OCI-LY1 (cell line): Measurements from ENCODE around the gene UHRF2.

Experiments
- H2AFZ ChIP-seq: fragments of 200-600 bp; sonication (generic), shearing (Covaris generic); 2 replicates; pipeline ENCODE4 v1.6.0; 2014; ENCODE audit warnings: antibody characterized with exemption, mild to moderate bottlenecking, low read length
- H3F3A ChIP-seq: fragments of 200-600 bp; sonication (generic), shearing (Covaris generic); 2 replicates; pipeline ENCODE4 v1.6.0; 2014; ENCODE audit warnings: mild to moderate bottlenecking, antibody characterized with exemption, low read length, moderate library complexity; ENCODE audit not compliant: insufficient read depth
- H3K27ac ChIP-seq: fragments of 200-600 bp; sonication (generic); 2 replicates; pipeline ENCODE4 v1.5.1; 2014; ENCODE audit warnings: low read length, mixed run types, mild to moderate bottlenecking, low read depth; ENCODE audit not compliant: poor library complexity, severe bottlenecking
- H3K27me3 ChIP-seq: fragments of 200-600 bp; sonication (generic); 2 replicates; pipeline ENCODE4 v1.6.0; 2014; ENCODE audit warnings: antibody characterized with exemption, mild to moderate bottlenecking, low read length, moderate library complexity; ENCODE audit not compliant: insufficient read depth
- H3K36me3 ChIP-seq: fragments of 200-600 bp; sonication (generic); 2 replicates; pipeline ENCODE4 v1.6.1; 2014; ENCODE audit warnings: mild to moderate bottlenecking, antibody characterized with exemption, low read length, moderate library complexity, mixed read lengths; ENCODE audit not compliant: insufficient read depth
- H3K4me1 ChIP-seq: fragments of 200-600 bp; sonication (generic); 2 replicates; pipeline ENCODE4 v1.5.1; 2014; ENCODE audit warnings: mild to moderate bottlenecking, low read length, moderate library complexity; ENCODE audit not compliant: insufficient read depth, severe bottlenecking
- H3K4me2 ChIP-seq: fragments of 200-600 bp; sonication (generic), shearing (Covaris generic); 2 replicates; pipeline ENCODE4 v1.6.1; 2014; ENCODE audit warnings: low read length
- H3K4me3 ChIP-seq: fragments of 200-600 bp; sonication (generic); 2 replicates; pipeline ENCODE4 v1.5.1; 2014; ENCODE audit warnings: low read length, low read depth, mild to moderate bottlenecking, mixed read lengths; ENCODE audit not compliant: poor library complexity, severe bottlenecking
- H3K79me2 ChIP-seq: fragments of 200-600 bp; shearing (Covaris generic); 2 replicates; pipeline ENCODE4 v1.6.1; 2016; ENCODE audit warnings: mixed run types, low read length, mixed read lengths; ENCODE audit not compliant: insufficient read depth
- H3K9ac ChIP-seq: fragments of 200-600 bp; sonication (generic), shearing (Covaris generic); 2 replicates; pipeline ENCODE4 v1.6.1; 2014; ENCODE audit warnings: mild to moderate bottlenecking, low read length, mixed read lengths
- H3K9me2 ChIP-seq: fragments of 200-600 bp; sonication (generic), shearing (Covaris generic); 2 replicates; pipeline ENCODE4 v1.6.1; 2014; ENCODE audit warnings: low read depth, mild to moderate bottlenecking, low read length, mixed read lengths
- H3K9me3 ChIP-seq: fragments of 200-600 bp; shearing (Covaris generic); 2 replicates; pipeline ENCODE4 v1.6.1; 2014; ENCODE audit warnings: low read length, mixed read lengths
- H4K20me1 ChIP-seq: fragments of 200-600 bp; sonication (generic), shearing (Covaris generic); 2 replicates; pipeline ENCODE4 v1.6.0; 2016; ENCODE audit warnings: mild to moderate bottlenecking, low read length; ENCODE audit not compliant: insufficient read depth
- CTCF ChIP-seq: fragments of 200-600 bp; sonication (generic), shearing (Covaris generic); IDR thresholded peaks from 2 replicates; pipeline ENCODE4 v1.5.1; 2017; ENCODE audit warnings: mild to moderate bottlenecking, antibody characterized with exemption, low read length, moderate library complexity, mixed read lengths
- EZH2 ChIP-seq: fragments of 200-600 bp; sonication (generic), shearing (Covaris generic); IDR thresholded peaks from 2 replicates; pipeline ENCODE4 v1.8.0; 2017; ENCODE audit warnings: borderline replicate concordance, mixed run types, mild to moderate bottlenecking, antibody characterized with exemption, low read length, moderate library complexity, mixed read lengths

Gene UHRF2

DNA sequence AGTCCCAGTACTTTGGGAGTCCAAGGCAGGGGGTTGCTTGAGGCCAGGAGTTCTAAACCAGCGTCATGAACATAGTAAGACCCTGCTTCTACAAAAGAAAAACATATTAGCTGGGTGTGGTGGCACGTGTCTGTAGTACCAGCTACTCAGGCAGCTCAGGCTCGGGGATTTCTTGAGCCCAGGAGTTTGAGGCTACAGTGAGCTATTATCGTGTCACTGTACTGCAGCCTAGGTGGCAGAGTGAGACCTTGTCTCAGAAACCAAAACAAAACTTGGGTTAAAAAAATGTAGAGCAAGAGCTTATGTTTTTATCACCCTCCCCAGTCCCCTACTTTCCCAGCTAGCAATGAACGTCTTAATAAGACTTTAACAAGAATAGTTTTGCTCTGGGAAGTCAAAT lies 46.7 kb downstream of the UHRF2 start:
- no peak overlapping the region for H2AFZ ChIP-seq
- H3K9me2 ChIP-seq, result no peaks in the 10 kb centered on the region
- H3K36me3 ChIP-seq, result peaks cover 50% of the 10 kb centered on the region
- no peak overlapping the region for H3K4me2 ChIP-seq
- H3K4me3 ChIP-seq, result no peak overlapping the region
- TF ChIP-seq EZH2 (no peak), CTCF (no peak)
- no peaks in the 10 kb centered on the region for H3F3A ChIP-seq
- H3K9me3 ChIP-seq, result no peaks in the 10 kb centered on the region
- H4K20me1 ChIP-seq, result no peaks in the 10 kb centered on the region
- no peaks in the 10 kb centered on the region for H3K4me1 ChIP-seq
- H3K27ac ChIP-seq, result no peak overlapping the region
- peaks cover 51% of the 10 kb centered on the region for H3K79me2 ChIP-seq
- H3K9ac ChIP-seq, result no peak overlapping the region
- no peaks in the 10 kb centered on the region for H3K27me3 ChIP-seq

DNA sequence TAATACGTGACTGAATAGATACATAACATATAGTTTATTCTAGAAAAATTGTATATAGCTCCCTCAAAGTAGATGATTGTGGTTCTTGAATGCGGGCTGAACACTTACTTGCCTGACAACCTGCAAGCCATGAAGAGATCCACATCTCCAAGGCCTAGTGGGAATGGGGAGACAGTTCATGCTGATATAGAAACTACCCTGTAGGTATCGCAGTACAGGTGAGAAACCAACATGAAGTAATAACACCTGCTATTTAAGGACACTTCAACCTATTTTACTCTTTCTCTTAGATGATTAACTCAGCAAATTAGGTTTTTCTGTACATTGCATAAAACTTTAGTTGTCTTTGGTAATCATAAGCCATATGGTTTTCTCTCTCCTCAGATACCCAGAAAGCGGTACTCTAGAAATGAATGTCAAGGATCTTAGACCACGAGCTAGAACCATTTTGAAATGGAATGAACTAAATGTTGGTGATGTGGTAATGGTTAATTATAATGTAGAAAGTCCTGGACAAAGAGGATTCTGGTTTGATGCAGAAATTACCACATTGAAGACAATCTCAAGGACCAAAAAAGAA lies 47.3 kb downstream of the UHRF2 start:
- H3K79me2 ChIP-seq, result peaks cover 49% of the 10 kb centered on the region

GRCh38 chr9:6461619-6462018 lies 48.6 kb downstream of the UHRF2 start:
- peaks cover 63% of the 10 kb centered on the region for H3K36me3 ChIP-seq
- no peak overlapping the region for H2AFZ ChIP-seq
- H3K27me3 ChIP-seq, result no peaks in the 10 kb centered on the region
- no peaks in the 10 kb centered on the region for H3K9me3 ChIP-seq
- TF ChIP-seq CTCF, result no peak
- no peak for TF ChIP-seq EZH2
- no peaks in the 10 kb centered on the region for H3F3A ChIP-seq
- no peaks in the 10 kb centered on the region for H4K20me1 ChIP-seq
- peaks cover 43% of the 10 kb centered on the region for H3K79me2 ChIP-seq
- H3K4me1 ChIP-seq, result no peaks in the 10 kb centered on the region
- H3K9ac ChIP-seq, result no peak overlapping the region
- H3K4me2 ChIP-seq, result no peak overlapping the region
- no peaks in the 10 kb centered on the region for H3K9me2 ChIP-seq
- no peak overlapping the region for H3K4me3 ChIP-seq
- no peak overlapping the region for H3K27ac ChIP-seq

More for the DNA sequence above, 47.3 kb downstream of the UHRF2 start:
- no peaks in the 10 kb centered on the region for H3K9me3 ChIP-seq
- no peaks in the 10 kb centered on the region for H4K20me1 ChIP-seq
- TF ChIP-seq EZH2, result no peak
- no peak for TF ChIP-seq CTCF
- no peak overlapping the region for H3K9ac ChIP-seq
- no peak overlapping the region for H3K27ac ChIP-seq
- H3K4me1 ChIP-seq, result no peaks in the 10 kb centered on the region
- no peaks in the 10 kb centered on the region for H3K27me3 ChIP-seq
- H2AFZ ChIP-seq, result no peak overlapping the region
- no peaks in the 10 kb centered on the region for H3F3A ChIP-seq
- H3K9me2 ChIP-seq, result no peaks in the 10 kb centered on the region
- peaks cover 50% of the 10 kb centered on the region for H3K36me3 ChIP-seq
- H3K4me2 ChIP-seq, result no peak overlapping the region
- no peak overlapping the region for H3K4me3 ChIP-seq
